ENCODE measurements around the gene ZBTB32. TPM values are rescaled to one million over a fixed set of nuclear protein-coding genes. Genes with fewer than 3 reads are reported as not detected.

The ZBTB32 gene
- total RNA-seq, 1 experiment from 2014 or later, result not detected

DNA sequence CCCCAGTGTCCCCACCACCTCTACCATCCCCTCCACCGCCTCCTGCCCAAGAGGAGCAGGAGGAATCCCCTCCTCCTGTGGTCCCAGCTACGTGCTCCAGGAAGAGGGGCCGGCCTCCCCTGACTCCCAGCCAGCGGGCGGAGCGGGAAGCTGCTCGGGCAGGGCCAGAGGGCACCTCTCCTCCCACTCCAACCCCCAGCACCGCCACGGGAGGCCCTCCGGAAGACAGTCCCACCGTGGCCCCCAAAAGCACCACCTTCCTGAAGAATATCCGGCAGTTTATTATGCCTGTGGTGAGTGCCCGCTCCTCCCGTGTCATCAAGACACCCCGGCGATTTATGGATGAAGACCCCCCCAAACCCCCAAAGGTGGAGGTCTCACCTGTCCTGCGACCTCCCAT lies 16.3 kb downstream of the ZBTB32 start (continued):
- TF ChIP-seq, protein P1, sequence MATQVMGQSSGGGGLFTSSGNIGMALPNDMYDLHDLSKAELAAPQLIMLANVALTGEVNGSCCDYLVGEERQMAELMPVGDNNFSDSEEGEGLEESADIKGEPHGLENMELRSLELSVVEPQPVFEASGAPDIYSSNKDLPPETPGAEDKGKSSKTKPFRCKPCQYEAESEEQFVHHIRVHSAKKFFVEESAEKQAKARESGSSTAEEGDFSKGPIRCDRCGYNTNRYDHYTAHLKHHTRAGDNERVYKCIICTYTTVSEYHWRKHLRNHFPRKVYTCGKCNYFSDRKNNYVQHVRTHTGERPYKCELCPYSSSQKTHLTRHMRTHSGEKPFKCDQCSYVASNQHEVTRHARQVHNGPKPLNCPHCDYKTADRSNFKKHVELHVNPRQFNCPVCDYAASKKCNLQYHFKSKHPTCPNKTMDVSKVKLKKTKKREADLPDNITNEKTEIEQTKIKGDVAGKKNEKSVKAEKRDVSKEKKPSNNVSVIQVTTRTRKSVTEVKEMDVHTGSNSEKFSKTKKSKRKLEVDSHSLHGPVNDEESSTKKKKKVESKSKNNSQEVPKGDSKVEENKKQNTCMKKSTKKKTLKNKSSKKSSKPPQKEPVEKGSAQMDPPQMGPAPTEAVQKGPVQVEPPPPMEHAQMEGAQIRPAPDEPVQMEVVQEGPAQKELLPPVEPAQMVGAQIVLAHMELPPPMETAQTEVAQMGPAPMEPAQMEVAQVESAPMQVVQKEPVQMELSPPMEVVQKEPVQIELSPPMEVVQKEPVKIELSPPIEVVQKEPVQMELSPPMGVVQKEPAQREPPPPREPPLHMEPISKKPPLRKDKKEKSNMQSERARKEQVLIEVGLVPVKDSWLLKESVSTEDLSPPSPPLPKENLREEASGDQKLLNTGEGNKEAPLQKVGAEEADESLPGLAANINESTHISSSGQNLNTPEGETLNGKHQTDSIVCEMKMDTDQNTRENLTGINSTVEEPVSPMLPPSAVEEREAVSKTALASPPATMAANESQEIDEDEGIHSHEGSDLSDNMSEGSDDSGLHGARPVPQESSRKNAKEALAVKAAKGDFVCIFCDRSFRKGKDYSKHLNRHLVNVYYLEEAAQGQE (IDR thresholded peaks at IDR 0.05; ENCODE audit: low read depth), result no peak
- TF ChIP-seq SRF (IDR thresholded peaks at IDR 0.05; ENCODE audit: low read depth), result no peak

DNA sequence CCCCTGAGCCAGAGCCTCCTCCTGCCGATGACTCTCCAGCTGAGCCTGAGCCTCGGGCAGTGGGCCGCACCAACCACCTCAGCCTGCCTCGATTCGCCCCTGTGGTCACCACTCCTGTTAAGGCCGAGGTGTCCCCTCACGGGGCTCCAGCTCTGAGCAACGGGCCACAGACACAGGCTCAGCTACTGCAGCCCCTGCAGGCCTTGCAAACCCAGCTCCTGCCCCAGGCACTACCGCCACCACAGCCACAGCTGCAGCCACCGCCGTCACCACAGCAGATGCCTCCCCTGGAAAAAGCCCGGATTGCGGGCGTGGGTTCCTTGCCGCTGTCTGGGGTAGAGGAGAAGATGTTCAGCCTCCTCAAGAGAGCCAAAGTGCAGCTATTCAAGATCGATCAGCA lies 17.0 kb downstream of the ZBTB32 start:
- no peaks in the 10 kb centered on the region for H3K27me3 ChIP-seq (ENCODE audit: insufficient read depth, low read length)
- no peaks in the 10 kb centered on the region for H4K20me1 ChIP-seq (ENCODE audit: insufficient read depth)
- no peak for ATAC-seq
- no peaks in the 10 kb centered on the region for H3K9me2 ChIP-seq (ENCODE audit: insufficient read depth)
- no peak for DNase-seq (ENCODE audit: low read depth, low spot score)
- H3K4me2 ChIP-seq (ENCODE audit: low read length), result no peak overlapping the region
- peaks cover 49 to 51% of the 10 kb centered on the region in 2 experiments; a peak in 3 of 4 replicates for H3K36me3 ChIP-seq (ENCODE audit: control insufficient read depth in 1 of 2, insufficient read depth in 2 of 2, low read length in 2 of 2)
- no TSS peak for BruUV-seq (replicated peaks)
- no peak overlapping the region for H3K27ac ChIP-seq (ENCODE audit: low read depth, low read length)
- H3K9ac ChIP-seq (ENCODE audit: low read length), result no peak overlapping the region
- no peak overlapping the region for H3K4me3 ChIP-seq (replicated peaks in 1 of 2; ENCODE audit: low read depth in 1 of 2, low read length in 2 of 2)
- ChIA-PET RAD21 (ENCODE audit: low non-redundant PET in 1 of 2, low total read pairs in 2 of 2, uncharacterized antibody in 2 of 2, unreplicated experiment in 2 of 2) (no interaction called here), POLR2A (no interaction called here), CTCF (no interaction called here)
- intact Hi-C loops (cut with micrococcal nuclease), result no loop called here
- H3K4me1 ChIP-seq (ENCODE audit: control insufficient read depth in 1 of 2, insufficient read depth in 2 of 2, low read length in 2 of 2), result peaks cover 7 to 16% of the 10 kb centered on the region in 2 experiments; a peak in 3 of 4 replicates
- H3K79me2 ChIP-seq (ENCODE audit: insufficient read depth, low read length), result peaks cover 35% of the 10 kb centered on the region
- H2AFZ ChIP-seq (ENCODE audit: low read depth, low read length, poor library complexity, severe bottlenecking), result no peak overlapping the region
- H3K9me3 ChIP-seq (ENCODE audit: control insufficient read depth in 1 of 2, insufficient read depth in 1 of 2, low read depth in 1 of 2, low read length in 2 of 2), result no peaks in the 10 kb centered on the region
- TF ChIP-seq SIN3A (IDR thresholded peaks at IDR 0.05; ENCODE audit: low read depth) (no peak), POLR2A (IDR thresholded peaks at IDR 0.05; ENCODE audit: borderline replicate concordance, extremely low read depth, insufficient read depth, insufficient read length) (no peak), ZNF274 (IDR thresholded peaks at IDR 0.05; ENCODE audit: low read depth, low read length) (no peak), RAD21 (IDR thresholded peaks at IDR 0.05; ENCODE audit: low read depth) (no peak), ELF1 (IDR thresholded peaks at IDR 0.05; ENCODE audit: borderline replicate concordance, low read depth) (no peak), JUND (IDR thresholded peaks at IDR 0.05) (no peak), CEBPB (IDR thresholded peaks at IDR 0.05; ENCODE audit: low read depth) (no peak), EZH2phosphoT487 (IDR thresholded peaks at IDR 0.05; ENCODE audit: borderline replicate concordance) (no peak), POLR2AphosphoS5 (IDR thresholded peaks at IDR 0.05; ENCODE audit: low read depth, low read length) (no peak), CBX3 (IDR thresholded peaks at IDR 0.05; ENCODE audit: low read depth) (no peak)
- TF ChIP-seq, protein P2, sequence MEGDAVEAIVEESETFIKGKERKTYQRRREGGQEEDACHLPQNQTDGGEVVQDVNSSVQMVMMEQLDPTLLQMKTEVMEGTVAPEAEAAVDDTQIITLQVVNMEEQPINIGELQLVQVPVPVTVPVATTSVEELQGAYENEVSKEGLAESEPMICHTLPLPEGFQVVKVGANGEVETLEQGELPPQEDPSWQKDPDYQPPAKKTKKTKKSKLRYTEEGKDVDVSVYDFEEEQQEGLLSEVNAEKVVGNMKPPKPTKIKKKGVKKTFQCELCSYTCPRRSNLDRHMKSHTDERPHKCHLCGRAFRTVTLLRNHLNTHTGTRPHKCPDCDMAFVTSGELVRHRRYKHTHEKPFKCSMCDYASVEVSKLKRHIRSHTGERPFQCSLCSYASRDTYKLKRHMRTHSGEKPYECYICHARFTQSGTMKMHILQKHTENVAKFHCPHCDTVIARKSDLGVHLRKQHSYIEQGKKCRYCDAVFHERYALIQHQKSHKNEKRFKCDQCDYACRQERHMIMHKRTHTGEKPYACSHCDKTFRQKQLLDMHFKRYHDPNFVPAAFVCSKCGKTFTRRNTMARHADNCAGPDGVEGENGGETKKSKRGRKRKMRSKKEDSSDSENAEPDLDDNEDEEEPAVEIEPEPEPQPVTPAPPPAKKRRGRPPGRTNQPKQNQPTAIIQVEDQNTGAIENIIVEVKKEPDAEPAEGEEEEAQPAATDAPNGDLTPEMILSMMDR (IDR thresholded peaks at IDR 0.05 in 2 of 3, conservative IDR thresholded peaks at IDR 0.05 in 1 of 3; ENCODE audit: borderline replicate concordance in 1 of 3, insufficient read depth in 1 of 3, low read depth in 2 of 3, low read length in 2 of 3), result no peak
- TF ChIP-seq, protein P1 (IDR thresholded peaks at IDR 0.05; ENCODE audit: low read depth), result no peak
- TF ChIP-seq, protein P3, sequence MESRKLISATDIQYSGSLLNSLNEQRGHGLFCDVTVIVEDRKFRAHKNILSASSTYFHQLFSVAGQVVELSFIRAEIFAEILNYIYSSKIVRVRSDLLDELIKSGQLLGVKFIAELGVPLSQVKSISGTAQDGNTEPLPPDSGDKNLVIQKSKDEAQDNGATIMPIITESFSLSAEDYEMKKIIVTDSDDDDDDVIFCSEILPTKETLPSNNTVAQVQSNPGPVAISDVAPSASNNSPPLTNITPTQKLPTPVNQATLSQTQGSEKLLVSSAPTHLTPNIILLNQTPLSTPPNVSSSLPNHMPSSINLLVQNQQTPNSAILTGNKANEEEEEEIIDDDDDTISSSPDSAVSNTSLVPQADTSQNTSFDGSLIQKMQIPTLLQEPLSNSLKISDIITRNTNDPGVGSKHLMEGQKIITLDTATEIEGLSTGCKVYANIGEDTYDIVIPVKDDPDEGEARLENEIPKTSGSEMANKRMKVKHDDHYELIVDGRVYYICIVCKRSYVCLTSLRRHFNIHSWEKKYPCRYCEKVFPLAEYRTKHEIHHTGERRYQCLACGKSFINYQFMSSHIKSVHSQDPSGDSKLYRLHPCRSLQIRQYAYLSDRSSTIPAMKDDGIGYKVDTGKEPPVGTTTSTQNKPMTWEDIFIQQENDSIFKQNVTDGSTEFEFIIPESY (IDR thresholded peaks at IDR 0.05; ENCODE audit: extremely low read depth, insufficient replicate concordance, low read length), result no peak

Measured in HCT116 (cell line).